ENCODE measurements around the gene GNAI3.

Gene GNAI3

DNA sequence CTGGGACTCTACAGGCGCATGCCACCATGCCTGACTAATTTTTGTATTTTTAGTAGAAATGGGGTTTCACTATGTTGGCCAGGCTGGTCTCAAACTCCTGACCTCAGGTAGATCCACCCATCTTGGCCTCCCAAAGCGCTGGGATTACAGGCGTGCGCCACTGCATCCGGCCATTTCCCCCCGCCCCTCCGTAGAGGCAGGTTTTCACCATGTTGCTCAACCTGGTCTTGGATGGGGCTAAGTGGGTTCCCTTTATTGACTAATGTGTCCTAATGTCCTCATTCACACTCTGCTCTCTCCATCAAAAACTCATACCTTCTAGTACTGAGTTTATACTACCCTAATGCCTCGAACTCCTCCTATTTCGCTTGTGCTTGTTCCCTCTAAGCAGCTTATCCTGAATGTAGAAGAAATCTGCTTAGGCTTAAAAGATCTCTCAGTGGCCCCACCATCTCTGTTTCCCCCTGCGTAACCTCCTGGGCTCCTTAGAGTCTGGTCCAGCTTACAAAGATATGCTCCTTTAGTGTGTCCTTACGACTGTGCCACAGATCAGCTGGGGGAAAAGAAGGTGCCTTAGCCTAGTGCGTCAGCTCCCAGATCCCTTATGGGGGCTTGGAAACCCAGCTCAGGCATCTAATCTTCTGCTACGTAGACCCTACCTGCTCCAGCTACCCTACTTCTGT lies 63.0 kb downstream of the GNAI3 start:
- no peak for TF ChIP-seq CTCF (IDR thresholded peaks at IDR 0.05; ENCODE audit: borderline replicate concordance, insufficient read depth, low read depth, low read length)
- no peak overlapping the region for H3K4me3 ChIP-seq (ENCODE audit: low read depth, low read length)

DNA sequence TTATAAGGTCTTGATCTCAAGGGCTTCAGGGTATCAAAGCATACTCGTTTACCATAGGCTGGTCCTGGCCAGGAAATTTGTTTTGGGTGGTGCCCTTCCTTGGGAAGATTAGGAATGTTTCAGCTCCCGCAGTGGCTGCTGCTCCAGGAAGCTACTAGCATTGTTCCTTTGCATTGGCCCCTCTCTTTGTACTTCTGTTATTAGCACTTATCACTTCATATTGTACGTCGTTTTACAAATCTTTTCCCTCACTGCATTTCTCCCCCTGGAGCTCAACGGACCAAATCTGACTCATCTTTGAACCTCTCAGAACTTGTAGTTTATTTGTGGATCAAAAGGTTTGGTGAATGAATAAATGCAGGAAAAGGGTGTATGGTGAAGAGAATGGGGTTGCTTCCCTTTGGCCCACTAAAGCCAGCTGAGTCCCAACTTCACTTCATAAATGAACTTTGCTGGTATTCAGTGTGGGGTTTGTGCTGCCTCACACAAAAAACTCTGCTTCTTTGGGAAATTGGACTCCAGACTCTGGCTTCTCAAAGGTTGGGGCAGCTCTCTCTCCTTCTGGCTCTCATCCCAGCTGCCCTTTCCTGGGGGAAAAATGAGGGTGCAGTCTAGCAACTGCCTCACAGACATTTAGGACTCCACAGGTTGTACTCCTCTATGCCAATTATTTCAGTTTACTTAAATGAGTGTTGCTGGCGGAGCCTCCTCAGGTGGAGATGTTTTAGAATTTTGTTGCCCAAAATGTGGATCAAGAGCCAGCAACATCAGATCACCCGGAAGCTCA lies 65.1 kb downstream of the GNAI3 start:
- H3K4me3 ChIP-seq (ENCODE audit: low read depth, low read length) = no peak overlapping the region
- TF ChIP-seq CTCF (IDR thresholded peaks at IDR 0.05; ENCODE audit: borderline replicate concordance, insufficient read depth, low read depth, low read length) = no peak

- H3K4me3 ChIP-seq (ENCODE audit: low read depth, low read length) = no peak overlapping the region
- TF ChIP-seq CTCF (IDR thresholded peaks at IDR 0.05; ENCODE audit: borderline replicate concordance, insufficient read depth, low read depth, low read length) = no peak
Measured at GRCh38 chr1:109615879-109616278, 67.5 kb downstream of the GNAI3 start.

DNA sequence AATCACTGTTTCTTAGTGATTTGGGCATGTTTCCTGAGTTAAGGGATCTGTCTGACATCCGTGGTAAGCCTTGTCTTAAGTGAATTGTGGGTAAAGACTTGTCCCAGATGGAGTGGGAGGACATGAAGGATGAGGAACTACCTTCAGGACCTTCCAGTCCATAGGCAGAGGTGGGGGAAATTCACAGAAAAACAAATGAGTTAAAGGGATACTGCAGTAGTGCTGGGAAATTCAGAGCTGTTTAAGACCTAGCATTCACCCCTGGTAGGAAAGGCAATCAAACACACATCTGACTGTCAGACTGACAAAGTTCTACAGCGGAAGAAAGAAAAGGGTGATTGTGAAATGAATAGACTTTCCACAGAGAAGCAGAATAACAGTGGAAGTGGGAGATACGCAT lies 68.0 kb downstream of the GNAI3 start:
- no peak overlapping the region for H3K4me3 ChIP-seq (ENCODE audit: low read depth, low read length)
- TF ChIP-seq CTCF (IDR thresholded peaks at IDR 0.05; ENCODE audit: borderline replicate concordance, insufficient read depth, low read depth, low read length) = no peak

GRCh38 chr1:109617291-109617801 lies 68.9 kb downstream of the GNAI3 start:
- no peak for TF ChIP-seq CTCF (IDR thresholded peaks at IDR 0.05; ENCODE audit: borderline replicate concordance, insufficient read depth, low read depth, low read length)
- H3K4me3 ChIP-seq (ENCODE audit: low read depth, low read length) = no peak overlapping the region

DNA sequence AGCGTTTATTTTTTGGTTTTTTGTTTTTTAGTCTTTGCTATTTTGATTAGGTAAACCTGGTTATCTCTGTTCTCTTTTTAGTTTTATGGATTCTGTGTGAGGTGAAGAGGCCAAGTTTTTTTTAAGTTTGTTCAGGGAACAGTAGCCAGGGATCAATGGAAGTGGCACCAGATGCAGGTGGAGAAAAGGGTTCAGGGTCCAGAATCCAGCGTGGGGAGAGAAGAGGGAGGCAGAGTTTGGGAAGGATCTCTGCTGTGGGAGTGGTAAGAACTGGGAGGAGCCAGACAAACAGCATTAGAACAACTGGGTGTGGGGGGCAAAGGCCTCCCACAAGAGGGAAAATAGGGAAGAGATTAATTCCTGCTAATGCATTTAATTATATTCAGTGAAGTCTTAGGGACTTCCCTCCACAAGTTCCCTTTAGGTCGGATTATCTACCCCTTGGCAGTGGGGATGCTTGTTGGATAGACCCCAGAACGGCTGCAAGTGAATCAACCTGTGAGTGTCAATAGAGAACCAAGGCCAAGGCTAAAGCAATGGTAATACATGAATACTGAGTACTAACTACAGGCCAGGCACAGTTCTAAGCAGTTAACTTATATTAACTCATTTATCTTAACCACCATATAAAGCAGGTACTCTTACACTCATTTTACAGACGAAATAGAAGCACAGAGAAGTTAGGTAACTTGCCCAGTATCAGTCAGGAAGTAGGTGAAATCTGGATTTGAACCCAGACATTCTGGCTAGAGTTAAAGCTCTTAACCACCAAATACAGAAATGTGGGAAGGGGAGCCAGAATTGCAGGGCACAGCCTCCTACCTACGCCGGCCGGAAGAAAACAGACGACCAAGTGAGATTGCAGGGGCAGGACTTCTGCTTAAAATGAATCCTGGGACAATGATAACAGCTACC lies 70.5 kb downstream of the GNAI3 start:
- TF ChIP-seq CTCF (IDR thresholded peaks at IDR 0.05; ENCODE audit: borderline replicate concordance, insufficient read depth, low read depth, low read length) = no peak
- peak overlapping the region; percentile 80 for H3K4me3 ChIP-seq (ENCODE audit: low read depth, low read length)

Data from GM12875 (cell line).